ENCODE results near the gene C19orf38. TPM values are rescaled to one million over a fixed set of nuclear protein-coding genes. Genes with fewer than 3 reads are reported as not detected.

C19orf38 gene
- total RNA-seq, 1 experiment from 2014 or later, result 0.07 TPM

DNA sequence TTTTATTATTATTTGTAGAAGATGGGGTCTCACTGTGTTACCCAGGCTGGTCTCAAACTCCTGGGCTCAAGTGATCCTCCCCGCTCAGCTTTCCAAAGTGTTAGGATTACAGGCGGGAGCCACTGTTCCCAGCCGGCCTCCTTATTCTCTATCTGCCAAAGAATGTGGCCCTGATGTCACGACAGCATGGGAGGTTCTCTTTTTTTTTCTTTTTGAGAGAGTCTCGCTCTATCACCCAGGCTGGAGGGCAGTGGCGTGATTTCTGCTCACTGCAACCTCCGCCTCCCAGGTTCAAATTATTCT, 46.6 kb downstream of the C19orf38 start:
- H3K9me3 ChIP-seq (ENCODE audit: low read length), result no peaks in the 10 kb centered on the region
- peaks cover 19% of the 10 kb centered on the region; the same call in 1 of the 2 replicates for H4K20me1 ChIP-seq (ENCODE audit: low read length)
- TF ChIP-seq, protein P1, sequence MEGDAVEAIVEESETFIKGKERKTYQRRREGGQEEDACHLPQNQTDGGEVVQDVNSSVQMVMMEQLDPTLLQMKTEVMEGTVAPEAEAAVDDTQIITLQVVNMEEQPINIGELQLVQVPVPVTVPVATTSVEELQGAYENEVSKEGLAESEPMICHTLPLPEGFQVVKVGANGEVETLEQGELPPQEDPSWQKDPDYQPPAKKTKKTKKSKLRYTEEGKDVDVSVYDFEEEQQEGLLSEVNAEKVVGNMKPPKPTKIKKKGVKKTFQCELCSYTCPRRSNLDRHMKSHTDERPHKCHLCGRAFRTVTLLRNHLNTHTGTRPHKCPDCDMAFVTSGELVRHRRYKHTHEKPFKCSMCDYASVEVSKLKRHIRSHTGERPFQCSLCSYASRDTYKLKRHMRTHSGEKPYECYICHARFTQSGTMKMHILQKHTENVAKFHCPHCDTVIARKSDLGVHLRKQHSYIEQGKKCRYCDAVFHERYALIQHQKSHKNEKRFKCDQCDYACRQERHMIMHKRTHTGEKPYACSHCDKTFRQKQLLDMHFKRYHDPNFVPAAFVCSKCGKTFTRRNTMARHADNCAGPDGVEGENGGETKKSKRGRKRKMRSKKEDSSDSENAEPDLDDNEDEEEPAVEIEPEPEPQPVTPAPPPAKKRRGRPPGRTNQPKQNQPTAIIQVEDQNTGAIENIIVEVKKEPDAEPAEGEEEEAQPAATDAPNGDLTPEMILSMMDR (conservative IDR thresholded peaks at IDR 0.05; ENCODE audit: low read depth, low read length), result no peak
- TF ChIP-seq EZH2phosphoT487 (IDR thresholded peaks at IDR 0.05; ENCODE audit: borderline replicate concordance, low read length), result no peak
- TF ChIP-seq EZH2 (IDR thresholded peaks at IDR 0.05; ENCODE audit: low read length, unreplicated experiment), result no peak
- H3K9me2 ChIP-seq (replicated peaks; ENCODE audit: low read length), result no peaks in the 10 kb centered on the region
- ChIA-PET CTCF (interaction anchor here (0.5 kb wide), 1 partner anchor 44 kb away, joined by 5 read pairs; no protein-coding TSS in a partner anchor), POLR2A (ENCODE audit: unreplicated experiment) (no interaction called here)
- H2AFZ ChIP-seq (ENCODE audit: low read length), result no peak overlapping the region
- intact Hi-C loops (cut with micrococcal nuclease), result no loop called here
- H3K79me2 ChIP-seq (ENCODE audit: low read length), result peaks cover 62% of the 10 kb centered on the region
- H3K9ac ChIP-seq (ENCODE audit: low read length), result no peak overlapping the region
- ATAC-seq (no peak), DNase-seq (no peak)
- H3F3A ChIP-seq (ENCODE audit: low read length, unreplicated experiment), result peaks cover 11% of the 10 kb centered on the region
- no peak overlapping the region for H3K27ac ChIP-seq (ENCODE audit: low read length)
- peaks cover 33% of the 10 kb centered on the region for H3K4me1 ChIP-seq (ENCODE audit: insufficient read depth, low read length)
- no peak overlapping the region for H3K4me3 ChIP-seq (ENCODE audit: low read length)
- H3K36me3 ChIP-seq (ENCODE audit: low read depth, low read length), result no peaks in the 10 kb centered on the region
- no peaks in the 10 kb centered on the region for H3K27me3 ChIP-seq (ENCODE audit: low read length)
- H3K4me2 ChIP-seq (ENCODE audit: low read length), result no peak overlapping the region
- BruUV-seq (replicated peaks), result no TSS peak

DNA sequence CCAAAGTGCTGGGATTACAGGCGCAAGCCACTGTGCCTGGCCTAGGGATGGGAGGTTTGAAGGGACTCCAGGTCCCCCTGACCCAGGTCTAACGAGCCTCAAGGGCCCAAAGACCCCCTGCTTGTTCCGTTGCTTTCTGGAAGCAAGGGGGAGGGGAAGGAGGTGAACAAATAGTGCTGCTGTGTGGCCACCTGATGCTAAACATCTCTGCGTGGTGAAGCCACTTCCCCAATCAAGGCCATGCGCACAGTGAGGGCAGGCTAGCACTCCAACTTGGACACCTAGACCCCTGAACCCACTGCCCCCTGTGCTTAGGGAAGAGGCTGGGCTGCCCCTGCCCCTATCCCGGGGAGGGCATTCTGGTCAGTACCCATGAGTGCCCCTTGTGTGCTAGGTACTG, 47.1 kb downstream of the C19orf38 start:
- Histone ChIP-seq H3K79me2 (ENCODE audit: low read length) (peaks cover 66% of the 10 kb centered on the region), H3K9ac (ENCODE audit: low read length) (no peak overlapping the region), H4K20me1 (ENCODE audit: low read length) (peaks cover 19% of the 10 kb centered on the region; the same call in 1 of the 2 replicates), H3K27ac (ENCODE audit: low read length) (no peak overlapping the region), H3K9me3 (ENCODE audit: low read length) (no peaks in the 10 kb centered on the region), H3K9me2 (replicated peaks; ENCODE audit: low read length) (no peaks in the 10 kb centered on the region), H3F3A (ENCODE audit: low read length, unreplicated experiment) (peaks cover 11% of the 10 kb centered on the region), H3K36me3 (ENCODE audit: low read depth, low read length) (no peaks in the 10 kb centered on the region), H2AFZ (ENCODE audit: low read length) (no peak overlapping the region), H3K4me2 (ENCODE audit: low read length) (no peak overlapping the region), H3K4me3 (ENCODE audit: low read length) (no peak overlapping the region), H3K4me1 (ENCODE audit: insufficient read depth, low read length) (peaks cover 36% of the 10 kb centered on the region), H3K27me3 (ENCODE audit: low read length) (no peaks in the 10 kb centered on the region)
- DNase-seq, result no peak
- no peak for TF ChIP-seq EZH2 (IDR thresholded peaks at IDR 0.05; ENCODE audit: low read length, unreplicated experiment)
- no peak for TF ChIP-seq EZH2phosphoT487 (IDR thresholded peaks at IDR 0.05; ENCODE audit: borderline replicate concordance, low read length)
- ChIA-PET CTCF (no interaction called here), POLR2A (ENCODE audit: unreplicated experiment) (no interaction called here)
- BruUV-seq (replicated peaks), result no TSS peak
- intact Hi-C loops (cut with micrococcal nuclease), result no loop called here
- no peak for ATAC-seq

DNA sequence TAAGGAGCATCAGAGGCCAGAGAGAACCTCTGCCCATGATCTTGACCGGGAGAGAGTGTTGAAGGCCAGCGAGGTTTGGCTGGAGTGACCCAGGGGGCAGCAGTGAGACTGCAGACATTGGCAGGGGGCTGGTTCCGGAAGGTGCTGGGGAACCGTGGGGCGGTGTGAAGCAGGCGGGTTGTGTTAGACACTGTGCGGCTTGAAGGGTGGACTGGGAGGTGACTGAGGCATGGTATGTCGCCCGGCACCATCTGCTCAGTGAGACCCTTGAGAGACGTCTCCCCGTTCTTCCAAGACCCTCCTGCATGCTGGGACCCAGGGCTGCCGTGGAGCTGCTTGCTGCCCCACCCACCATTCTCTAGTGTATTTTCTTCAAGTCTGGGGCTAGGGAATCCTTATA, 47.7 kb downstream of the C19orf38 start:
- no TSS peak for BruUV-seq (replicated peaks)
- H3K9me2 ChIP-seq (replicated peaks; ENCODE audit: low read length), result no peaks in the 10 kb centered on the region
- no peaks in the 10 kb centered on the region for H3K9me3 ChIP-seq (ENCODE audit: low read length)
- peaks cover 11% of the 10 kb centered on the region for H3F3A ChIP-seq (ENCODE audit: low read length, unreplicated experiment)
- H3K27ac ChIP-seq (ENCODE audit: low read length), result no peak overlapping the region
- H3K4me1 ChIP-seq (ENCODE audit: insufficient read depth, low read length), result peaks cover 36% of the 10 kb centered on the region
- no peak for DNase-seq
- no peak overlapping the region for H3K9ac ChIP-seq (ENCODE audit: low read length)
- intact Hi-C loops (cut with micrococcal nuclease), result loop anchor here (2.0 kb wide), 1 partner anchor 23 kb away; no protein-coding TSS in a partner anchor
- CTCF ChIA-PET, result no interaction called here
- H3K4me2 ChIP-seq (ENCODE audit: low read length), result no peak overlapping the region
- no peak overlapping the region for H2AFZ ChIP-seq (ENCODE audit: low read length)
- H3K79me2 ChIP-seq (ENCODE audit: low read length), result peaks cover 67% of the 10 kb centered on the region
- H4K20me1 ChIP-seq (ENCODE audit: low read length), result peaks cover 19% of the 10 kb centered on the region; the same call in 1 of the 2 replicates
- ATAC-seq, result no peak
- POLR2A ChIA-PET (ENCODE audit: unreplicated experiment), result no interaction called here
- TF ChIP-seq EZH2phosphoT487 (IDR thresholded peaks at IDR 0.05; ENCODE audit: borderline replicate concordance, low read length), result no peak
- TF ChIP-seq, protein P1 (conservative IDR thresholded peaks at IDR 0.05; ENCODE audit: low read depth, low read length), result peak; percentile 50
- TF ChIP-seq EZH2 (IDR thresholded peaks at IDR 0.05; ENCODE audit: low read length, unreplicated experiment), result no peak
- H3K4me3 ChIP-seq (ENCODE audit: low read length), result no peak overlapping the region
- no peaks in the 10 kb centered on the region for H3K36me3 ChIP-seq (ENCODE audit: low read depth, low read length)
- no peaks in the 10 kb centered on the region for H3K27me3 ChIP-seq (ENCODE audit: low read length)
